DMS114 treated with DMSO at 0.1 percent for 48 hours (cell line): ENCODE measurements around the gene SASH1.

Experiments used
- DNase-seq: peaks from one replicate; lab custom pipeline; 2025; ENCODE audit not compliant: unreplicated experiment; lab: John Stamatoyannopoulos, UW

Gene SASH1

GRCh38 chr6:148516617-148517016 is 174.0 kb downstream of the SASH1 start:
- no peak for DNase-seq

- DNase-seq, result no peak
Observed at GRCh38 chr6:148517470-148517869, 174.8 kb downstream of the SASH1 start.

GRCh38 chr6:148518511-148519156 is 176.0 kb downstream of the SASH1 start:
- no peak for DNase-seq

DNA sequence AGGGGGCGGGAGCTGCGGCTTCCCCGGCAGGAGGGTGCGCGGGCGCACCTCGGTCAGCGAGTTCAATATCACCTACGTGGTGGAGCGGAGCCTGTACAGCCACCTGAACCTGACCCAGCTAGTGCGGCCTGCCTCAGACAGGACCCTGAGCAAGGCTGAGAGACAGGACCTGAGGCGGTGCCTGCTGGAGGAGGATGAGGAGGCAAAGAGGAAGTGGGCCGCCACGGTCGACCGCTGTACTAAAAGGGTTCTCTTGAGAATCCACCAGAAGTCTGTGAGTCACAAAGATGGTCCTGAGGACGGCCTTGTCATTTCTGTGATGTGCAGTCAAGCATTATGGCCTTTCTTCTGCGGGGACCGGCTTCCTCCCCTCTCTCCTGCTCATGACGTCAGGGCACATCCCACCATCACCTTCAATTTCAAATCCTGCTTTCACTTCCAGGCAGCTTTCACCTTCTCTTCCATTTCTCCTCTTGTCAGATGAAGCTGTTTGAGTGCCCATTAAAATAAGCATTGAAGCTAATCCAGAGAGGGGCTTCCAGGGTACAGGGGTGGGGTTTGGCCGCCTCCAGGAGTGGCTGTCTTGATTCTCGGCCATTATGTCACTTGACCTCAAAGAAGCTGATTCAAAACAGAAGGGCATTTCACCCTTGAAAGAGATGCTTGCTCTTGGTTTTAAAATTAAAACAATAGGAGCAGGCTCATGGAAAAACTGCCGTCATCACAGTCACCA is 177.6 kb downstream of the SASH1 start:
- no peak for DNase-seq

DNA sequence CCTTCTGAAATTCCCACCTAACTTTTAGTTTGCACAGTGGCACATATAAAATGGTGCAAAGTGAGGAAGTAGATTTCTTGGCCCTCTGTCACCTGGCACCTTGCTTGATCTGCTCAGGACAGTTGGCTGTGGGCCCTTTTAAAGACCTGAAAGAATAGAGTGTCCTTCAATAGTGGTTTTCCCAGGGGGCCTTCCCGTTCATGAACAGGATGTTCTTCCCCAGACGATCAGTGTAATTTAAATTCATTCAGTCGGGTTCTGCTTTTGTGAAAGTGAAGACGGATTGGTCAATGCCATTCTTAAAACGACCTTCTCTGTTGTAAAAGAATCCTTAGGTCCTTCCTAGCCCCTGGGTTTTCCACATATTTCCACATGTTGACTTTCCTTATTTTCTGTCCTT is 178.5 kb downstream of the SASH1 start:
- no peak for DNase-seq

GRCh38 chr6:148521586-148521985 is 178.9 kb downstream of the SASH1 start:
- DNase-seq, result no peak

- DNase-seq, result no peak
Observed at GRCh38 chr6:148523048-148523447, 180.4 kb downstream of the SASH1 start.

DNA sequence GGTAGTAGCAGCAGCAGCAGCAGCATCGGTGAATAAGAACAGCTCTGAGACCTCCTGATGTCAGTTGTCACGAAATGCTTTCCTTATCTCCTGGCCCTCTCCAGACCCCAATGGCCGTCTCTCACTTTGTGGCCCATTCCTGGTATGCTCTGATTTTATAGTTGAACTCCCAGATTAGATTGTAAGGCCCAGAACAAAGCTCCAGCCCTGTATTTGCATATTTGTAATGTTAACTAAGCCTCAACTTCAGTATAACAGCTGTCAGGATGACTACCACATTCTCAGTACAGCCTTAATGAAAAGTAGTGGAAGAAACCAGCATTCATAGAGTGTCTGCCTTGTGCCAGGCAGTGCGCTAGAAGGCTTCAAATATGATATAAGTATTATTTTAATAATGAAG is 180.9 kb downstream of the SASH1 start:
- no peak for DNase-seq

DNA sequence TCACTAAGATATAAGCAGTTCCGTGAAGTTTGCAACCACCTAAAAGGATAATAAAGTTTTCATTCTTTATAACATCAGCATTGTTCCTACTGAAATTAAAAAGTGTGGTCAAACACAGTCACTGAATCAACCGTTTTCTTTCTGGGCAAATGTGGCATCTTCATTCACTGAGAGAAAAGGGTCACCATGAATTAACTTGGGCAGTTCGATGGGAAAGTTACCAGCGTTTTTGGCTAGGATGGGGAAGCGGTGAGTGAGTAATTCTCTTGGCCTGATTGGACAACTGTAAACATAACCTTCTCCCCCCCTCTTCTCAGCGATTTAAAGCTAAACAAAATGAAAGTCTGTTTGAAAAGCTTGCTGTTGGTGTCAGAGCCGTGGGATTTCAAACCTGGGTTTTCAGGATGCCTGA is 181.8 kb downstream of the SASH1 start:
- no peak for DNase-seq

DNA sequence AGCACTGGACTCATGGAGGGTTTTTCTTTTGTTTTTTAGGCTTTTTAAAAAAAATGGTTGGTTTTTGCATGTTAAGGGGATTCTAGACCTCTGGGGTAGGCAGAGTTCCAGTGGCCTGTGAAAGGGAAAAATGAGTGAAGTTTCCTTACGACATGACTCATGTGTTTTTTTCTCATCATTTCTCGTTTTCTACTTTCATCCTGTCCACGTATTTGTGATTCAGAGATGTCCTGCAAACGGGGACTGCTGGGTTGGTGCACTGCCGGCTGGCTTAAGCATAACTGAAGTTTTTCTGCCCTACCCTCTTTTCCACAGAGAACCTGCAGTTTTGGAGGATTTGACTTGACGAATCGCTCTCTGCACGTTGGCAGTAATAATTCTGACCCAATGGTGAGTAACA is 182.3 kb downstream of the SASH1 start:
- DNase-seq, result no peak

GRCh38 chr6:148525453-148525852 is 182.8 kb downstream of the SASH1 start:
- no peak for DNase-seq

DNA sequence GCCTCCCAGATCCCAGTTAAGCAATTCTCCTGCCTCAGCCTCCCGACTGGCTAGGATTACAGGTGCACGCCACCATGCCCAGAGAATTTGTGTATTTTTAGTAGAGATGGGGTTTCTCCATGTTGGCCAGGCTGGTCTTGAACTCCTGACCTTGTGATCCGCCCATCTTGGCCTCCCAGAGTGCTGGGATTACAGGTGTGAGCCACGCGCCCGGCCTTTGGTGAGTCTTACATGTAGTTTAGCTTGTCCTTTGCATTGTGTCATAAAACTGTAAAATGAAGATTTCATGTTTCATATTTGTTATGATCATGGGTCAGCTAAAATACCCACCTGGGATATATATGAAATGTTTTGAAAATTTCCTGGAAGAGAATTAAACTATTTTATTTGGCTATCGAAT is 183.5 kb downstream of the SASH1 start:
- DNase-seq, result no peak

GRCh38 chr6:148528292-148528691 is 185.7 kb downstream of the SASH1 start:
- no peak for DNase-seq

GRCh38 chr6:148529010-148529409 is 186.4 kb downstream of the SASH1 start:
- no peak for DNase-seq

DNA sequence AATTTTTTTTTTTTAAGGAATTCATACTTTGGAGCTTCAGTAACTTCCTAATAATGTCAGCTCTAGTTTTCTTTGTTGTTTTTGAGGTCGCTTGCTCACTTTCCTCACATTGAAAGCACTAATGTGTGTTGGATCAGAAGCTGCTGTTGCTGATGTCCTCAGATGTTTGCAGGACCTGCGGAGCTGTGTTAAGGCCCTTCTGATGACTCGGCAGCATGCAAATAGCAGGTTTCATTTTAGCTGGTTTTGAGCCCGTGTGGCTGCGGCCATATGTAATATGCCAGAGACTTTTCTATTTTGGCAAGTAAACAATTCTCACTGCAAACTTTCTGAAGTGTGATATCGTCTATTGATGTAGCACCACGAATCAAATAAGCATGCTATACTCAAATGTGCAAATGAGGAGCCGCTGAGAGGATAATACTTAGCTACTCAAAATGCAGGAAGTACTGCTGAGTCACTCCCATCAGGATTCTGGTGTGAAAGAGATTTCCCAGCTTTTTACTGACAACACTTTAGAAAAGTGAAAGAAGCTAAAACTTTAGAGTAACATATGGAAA is 187.8 kb downstream of the SASH1 start:
- DNase-seq, result no peak

DNA sequence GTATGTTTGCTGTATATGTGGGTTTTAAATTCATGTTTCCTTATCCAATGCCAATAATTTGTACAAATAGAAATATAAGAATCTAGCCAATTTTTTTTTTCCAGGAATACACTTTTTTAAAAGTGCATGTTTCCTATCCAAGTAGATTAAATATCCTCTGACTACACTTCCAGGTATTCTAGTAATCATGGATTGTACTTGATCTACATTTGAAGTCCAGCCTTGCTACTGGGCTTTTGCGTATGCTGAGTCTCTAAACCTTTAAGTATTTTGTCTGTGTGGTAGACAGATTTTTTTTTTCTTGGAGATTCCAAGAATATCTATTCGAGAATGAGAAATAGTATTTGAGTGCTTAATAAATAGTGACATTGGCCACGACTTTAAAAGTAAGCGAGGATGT is 188.3 kb downstream of the SASH1 start:
- DNase-seq, result no peak

DNA sequence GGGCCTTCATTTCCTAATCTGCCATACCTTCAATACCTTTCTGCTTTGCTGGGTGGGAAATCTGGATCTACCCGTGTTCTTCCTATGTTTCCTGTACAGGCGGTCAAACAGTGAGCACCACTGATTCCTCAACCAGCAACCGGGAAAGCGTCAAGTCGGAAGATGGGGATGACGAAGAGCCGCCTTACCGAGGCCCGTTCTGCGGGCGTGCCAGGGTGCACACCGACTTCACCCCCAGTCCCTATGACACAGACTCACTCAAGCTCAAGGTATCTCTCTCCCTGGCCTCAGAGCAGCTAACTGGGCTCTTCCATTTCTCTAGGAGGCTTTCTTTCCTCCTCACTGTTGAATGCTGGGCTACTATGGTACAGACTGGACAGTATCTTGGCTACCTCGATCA is 190.1 kb downstream of the SASH1 start:
- DNase-seq, result no peak

DNA sequence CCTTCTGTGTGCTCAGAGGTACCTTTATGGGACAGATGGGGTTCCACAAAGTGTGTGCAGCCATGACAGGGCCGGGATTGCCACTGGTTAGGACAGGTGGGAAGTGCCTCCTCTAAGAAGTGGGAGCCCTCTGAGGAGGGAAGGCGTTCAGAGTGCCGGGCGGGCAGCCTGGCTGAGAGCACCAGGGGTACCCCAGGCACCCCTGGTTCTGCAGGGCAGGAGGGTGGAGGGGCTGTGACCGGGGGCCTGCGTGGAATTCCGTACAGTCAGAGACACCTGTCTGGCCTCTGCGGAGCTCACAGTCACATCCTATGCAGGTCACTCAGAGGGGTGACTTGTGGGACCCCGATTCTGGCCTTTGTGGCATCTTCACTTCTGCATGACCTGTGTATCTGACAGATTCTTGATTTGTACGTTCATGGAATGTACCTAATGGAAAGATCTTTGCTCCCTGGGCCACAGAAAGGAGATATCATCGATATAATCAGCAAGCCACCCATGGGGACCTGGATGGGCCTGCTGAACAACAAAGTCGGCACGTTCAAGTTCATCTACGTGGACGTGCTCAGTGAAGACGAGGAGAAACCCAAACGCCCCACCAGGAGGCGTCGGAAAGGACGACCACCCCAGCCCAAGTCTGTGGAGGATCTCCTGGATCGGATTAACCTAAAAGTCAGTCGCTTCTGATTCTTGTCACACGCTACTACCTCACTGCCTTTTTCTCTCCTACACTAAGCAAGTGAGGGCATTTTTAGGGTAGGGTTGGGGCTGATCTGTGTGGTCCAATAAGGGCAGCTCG is 190.9 kb downstream of the SASH1 start:
- no peak for DNase-seq

DNA sequence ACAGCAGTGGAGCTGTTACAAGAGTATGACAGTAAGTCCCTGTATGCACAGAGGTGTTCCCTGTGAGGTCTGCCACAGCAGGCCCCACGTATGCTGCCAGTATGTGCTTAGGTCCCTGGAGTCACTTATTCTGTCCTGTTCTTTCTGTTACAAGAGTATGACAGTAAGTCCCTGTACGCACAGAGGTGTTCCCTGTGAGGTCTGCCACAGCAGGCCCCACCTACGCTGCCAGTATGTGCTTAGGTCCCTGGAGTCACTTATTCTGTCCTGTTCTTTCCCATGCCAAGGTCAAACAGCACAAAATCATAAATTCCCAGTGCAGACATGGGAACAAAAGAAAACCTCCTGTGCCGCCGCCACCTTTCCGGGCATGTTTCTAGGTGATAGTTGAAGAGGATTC is 192.2 kb downstream of the SASH1 start:
- no peak for DNase-seq

DNA sequence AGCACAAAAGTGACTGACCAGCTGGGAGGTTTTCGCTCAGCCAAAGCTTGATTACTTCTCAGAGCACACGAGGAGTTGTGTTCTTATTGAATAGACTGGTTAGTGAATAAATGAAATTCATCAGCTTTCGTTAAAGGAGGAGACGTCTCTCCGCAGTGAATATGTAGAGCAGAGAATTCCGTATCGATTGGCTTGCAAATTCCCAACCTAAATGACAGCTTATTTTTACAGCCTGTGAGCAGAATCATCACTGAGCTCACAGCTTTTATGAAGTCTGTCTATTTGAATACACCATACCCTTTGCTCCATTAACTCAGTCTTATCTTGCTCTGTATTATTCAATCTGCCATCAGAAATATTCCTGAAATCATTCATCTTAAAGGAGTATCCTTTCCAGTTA is 192.7 kb downstream of the SASH1 start:
- no peak for DNase-seq

GRCh38 chr6:148535976-148536375 is 193.3 kb downstream of the SASH1 start:
- no peak for DNase-seq
